Fibroblast of skin of left biceps (primary cell): Measurements from ENCODE around the gene PRDM16.

ENCODE experiments used
- DNase-seq, 2 experiments: peaks; one replicate each; pipeline ENCODE4 v3.0.0-alpha.2; 2013; ENCODE audit warnings: low read depth in 2 of 2

PRDM16 gene

DNA sequence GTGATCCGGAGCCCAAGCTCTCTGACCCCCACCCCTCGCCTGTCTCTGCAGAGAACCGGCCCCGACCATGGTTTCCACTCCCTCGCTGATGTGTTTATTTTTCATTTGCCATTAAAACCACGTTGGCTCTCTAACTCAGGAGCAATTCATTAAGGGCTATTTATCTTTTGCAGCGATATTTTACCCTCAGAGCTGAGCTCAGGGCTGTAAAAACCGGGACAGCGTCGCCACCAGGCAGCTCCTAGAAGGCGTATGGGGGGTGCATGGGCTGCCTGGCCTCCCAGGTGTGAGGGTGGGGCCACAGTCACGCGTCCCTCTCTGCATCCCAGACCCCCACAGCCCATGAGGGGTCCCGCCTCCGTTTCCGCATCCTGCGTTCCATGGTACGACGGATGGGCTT is 71.4 kb downstream of the PRDM16 start:
- no peak for DNase-seq

DNA sequence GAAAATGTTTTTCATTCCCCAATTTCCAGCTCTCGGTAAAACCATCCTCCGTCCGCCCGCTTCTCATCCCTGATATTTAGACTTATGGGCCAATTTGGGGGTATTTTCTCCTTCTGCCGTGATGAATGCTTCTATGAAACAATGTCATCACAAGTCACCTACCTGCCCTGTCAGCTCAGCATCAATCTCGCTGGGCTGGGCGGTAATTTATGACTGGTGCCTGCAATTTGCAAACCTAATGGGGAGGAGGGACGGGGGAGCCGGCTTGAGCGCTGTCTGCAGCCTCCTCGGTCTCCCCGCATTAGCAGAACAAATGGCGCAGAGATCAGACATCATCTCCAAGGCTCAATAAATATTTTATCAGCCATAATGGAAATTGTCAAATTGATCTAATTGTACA is 72.1 kb downstream of the PRDM16 start:
- no peak for DNase-seq

DNA sequence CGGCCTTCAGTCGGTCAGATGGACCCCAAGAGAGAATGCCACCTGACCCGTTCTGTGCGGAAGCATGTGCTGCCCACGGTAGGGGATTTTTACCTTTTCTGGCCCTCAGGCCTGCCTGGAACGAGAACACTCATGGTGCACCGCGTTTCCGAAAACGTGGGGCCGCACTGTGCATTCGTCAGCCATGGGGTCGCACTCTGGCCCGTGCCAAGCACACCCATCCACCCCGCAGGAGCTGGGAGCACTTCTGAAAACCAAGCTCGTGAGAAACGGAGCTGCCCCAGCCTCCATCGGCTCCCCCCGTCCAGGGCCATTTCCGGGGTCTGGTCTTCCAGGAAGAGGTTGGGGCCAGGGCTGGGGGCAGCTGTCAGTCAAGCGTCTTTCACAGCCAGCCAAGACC is 72.8 kb downstream of the PRDM16 start:
- no peak for DNase-seq

DNA sequence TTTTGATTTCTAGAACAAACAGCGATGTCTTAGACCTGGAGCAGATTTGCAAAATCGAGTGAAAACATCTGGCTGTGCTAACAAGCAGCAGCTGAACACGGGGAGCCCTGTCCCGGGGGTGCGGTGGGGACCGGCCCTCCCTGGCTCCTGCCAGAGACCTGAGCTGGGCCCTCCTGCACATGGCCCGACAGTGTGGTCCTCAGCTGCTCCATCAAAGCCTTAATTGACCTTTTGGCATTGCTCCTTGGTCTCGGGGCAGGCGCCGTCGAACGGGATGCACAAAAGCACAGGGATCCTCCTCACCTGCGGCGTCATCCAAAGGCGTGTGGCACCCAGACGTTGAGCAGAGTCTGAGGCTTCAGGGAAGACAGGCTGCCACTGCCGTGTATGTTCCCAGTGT is 73.2 kb downstream of the PRDM16 start:
- no peak for DNase-seq

DNA sequence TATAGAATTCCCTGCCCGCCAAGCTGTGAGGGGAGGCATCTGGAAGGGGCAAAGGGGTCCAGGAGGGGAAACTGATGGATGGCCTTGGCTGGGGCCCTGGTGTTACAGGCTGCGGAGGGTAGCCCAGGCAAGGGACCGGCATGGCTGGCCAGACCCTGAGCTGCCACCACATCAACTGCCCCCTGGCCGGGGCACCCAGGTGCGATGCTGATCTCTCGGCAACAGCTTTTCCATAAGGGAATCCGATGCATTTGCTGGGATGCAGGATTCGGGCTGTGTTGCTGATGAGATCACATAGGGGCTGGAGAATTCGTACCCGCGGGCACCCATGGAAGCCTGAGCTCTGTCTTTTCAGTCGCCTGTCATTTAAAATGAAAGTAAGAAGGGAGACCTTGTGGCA is 73.7 kb downstream of the PRDM16 start:
- DNase-seq, result no peak

DNA sequence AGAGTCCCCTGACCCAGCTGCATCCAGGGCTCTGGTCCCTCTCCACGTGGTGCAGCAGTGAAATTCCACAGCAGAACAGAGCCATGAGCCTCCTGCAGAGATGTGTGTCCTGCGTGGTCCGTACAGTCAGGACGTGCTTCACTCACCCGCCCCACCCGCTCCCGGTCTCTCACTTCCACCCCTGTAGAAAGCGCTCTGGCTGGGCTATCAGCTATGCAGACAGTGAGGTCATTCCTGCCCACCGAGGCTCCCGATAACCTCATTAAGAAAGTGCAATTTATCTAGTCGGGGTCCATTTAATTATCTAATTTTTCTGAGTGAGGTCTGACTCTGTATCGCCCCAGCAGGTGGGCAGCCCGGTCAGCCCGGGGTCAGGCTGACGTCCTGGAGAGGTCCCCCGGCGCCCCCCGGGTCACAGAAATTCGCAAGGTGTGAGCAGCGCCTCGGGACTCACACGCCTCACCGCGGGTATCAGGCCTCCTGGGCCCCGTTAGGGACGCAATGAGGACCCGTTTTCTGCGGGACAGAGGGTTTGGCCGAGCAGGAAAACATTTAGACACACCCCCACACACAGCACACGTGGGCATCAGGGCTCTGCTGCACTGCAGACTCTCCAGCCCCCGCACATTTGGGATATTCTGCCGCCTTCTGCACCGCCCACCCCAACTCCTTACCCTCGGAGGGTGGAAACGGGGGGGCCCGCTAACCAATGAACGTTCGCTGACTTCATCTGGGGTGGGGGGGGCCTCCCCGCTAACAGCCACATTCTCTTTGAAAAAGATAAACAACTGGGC is 76.7 kb downstream of the PRDM16 start:
- DNase-seq, result no peak

DNA sequence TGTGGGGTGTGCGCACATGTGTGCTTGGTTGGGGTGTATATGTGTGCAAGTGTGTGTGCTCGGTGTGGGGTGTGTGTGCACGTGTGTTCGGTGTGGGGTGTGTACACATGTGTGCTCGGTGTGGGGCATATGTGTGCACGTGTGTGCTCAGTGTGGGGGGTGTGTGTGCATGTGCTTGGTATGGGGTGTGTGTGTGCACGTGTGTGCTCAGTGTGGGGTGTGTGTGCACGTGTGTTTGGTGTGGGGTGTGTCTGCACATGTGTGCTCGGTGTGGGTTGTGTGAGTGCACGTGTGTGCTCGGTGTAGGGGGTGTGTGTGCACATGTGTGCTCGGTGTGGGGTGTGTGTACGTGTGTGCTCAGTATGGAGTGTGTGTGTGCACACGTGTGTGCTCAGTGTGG is 77.5 kb downstream of the PRDM16 start:
- no peak for DNase-seq

DNA sequence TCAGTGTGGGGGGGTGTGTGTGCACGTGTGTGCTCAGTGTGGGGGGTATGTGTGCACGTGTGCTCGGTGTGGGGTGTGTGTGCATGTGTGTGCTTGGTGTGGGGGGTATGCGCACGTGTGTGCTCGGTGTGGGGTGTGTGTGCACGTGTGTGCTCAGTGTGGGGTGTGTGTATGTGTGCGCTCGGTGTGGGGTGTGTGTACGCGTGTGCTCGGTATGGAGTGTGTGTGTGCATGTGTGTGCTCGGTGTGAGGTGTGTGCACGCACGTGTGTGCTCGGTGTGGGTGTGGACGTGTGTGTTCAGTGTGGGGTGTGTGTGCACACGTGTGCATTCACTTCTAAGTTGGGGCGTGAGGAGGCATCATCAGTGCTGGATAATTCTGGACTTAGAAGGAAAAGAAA is 77.9 kb downstream of the PRDM16 start:
- DNase-seq, result no peak

DNA sequence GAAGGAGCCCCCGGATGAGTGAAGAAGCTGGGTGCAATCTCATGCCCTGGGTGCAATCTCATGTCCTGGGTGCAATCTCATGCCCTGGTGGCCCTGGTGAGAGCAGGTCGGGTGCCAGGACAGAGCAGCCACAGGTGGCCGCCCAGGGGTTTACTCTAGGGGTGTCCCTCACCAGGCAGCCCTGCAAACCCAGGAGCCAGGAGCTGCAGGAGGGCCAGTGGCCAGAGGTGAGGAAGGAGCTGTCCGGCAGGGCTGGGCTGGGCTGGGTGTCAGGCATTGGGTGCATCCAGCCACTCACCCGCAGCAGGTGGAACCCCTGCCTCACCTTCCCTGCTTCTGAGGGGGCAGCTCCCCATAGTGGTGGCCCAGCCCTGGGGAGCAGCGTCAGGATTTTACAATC is 79.2 kb downstream of the PRDM16 start:
- no peak for DNase-seq

DNA sequence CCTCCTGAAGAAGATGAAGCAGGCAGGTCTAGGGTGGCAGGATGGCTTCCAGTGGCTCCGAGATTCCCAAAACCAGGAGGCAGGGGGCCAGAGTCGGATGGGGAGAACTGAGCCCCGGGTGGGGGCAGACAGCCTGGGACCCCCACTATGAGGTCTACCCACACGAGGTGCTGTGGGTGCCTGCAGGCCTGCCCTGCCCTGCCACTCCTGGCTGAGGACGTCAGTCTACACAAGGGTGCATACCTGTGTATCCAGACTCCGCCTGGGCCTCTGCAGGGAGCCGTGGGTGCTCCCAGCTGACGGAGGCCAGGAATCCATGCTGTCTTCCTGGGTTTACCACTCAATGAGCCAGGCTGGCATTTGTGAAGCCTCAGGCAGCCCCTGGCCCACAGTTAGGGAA is 80.3 kb downstream of the PRDM16 start:
- DNase-seq, result no peak

DNA sequence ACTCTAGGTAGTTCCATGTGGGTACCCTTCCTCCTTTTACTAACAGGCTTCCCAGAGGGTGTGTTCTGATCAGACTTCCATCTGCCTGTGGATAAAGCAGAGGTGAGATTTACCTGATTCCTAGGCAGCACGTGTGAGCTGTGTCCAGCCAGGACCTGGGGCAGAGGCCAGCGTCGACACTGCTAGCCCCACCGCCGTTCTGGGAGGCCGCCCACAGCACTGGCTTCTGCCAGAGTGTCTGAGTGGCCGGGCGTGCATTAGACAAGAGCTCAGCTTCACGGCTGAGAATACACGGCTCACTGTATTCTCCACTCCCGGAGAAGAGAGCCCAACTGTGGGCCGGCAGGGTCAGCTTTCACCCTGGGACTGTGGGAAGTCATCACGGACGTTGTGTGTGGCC is 82.5 kb downstream of the PRDM16 start:
- DNase-seq, result no peak

DNA sequence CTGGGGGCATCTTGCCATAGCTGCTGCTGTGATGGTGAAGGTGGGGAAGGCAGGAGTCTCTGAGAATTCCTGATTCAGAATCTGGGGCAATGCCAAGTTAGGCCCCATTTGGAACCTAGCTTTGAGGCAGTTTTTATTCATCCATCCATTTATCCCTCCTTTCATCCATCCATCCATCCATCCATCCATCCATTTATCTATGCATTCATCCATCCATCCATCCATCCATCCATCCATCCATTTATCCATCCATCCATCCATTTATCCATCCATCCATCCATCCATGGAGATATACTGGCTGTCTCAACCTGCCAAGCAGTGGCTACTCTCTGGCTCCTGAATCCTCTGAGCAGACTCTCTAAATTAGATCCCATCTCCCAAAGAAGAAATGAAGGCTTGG is 83.1 kb downstream of the PRDM16 start:
- DNase-seq, result no peak

DNA sequence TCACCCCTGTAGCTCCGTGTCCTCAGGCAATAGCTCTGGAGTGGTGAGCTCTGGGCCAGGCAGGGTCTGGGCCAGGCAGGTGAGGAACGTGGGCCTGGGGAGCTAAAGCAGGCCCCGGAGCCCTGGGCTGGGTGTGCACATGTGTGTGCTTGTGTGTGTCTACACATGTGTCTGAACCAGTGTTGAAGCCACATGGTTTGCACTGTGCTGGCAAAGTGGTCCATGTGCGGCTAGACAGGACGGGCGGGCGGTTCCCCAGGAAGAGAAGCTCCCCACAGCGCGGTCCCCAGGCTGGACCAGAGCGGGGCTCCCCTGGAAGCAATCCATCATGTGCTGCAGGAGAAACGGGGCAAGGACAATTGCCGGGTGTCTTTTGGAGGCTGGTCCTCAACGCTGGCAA is 84.2 kb downstream of the PRDM16 start:
- DNase-seq, result no peak

DNA sequence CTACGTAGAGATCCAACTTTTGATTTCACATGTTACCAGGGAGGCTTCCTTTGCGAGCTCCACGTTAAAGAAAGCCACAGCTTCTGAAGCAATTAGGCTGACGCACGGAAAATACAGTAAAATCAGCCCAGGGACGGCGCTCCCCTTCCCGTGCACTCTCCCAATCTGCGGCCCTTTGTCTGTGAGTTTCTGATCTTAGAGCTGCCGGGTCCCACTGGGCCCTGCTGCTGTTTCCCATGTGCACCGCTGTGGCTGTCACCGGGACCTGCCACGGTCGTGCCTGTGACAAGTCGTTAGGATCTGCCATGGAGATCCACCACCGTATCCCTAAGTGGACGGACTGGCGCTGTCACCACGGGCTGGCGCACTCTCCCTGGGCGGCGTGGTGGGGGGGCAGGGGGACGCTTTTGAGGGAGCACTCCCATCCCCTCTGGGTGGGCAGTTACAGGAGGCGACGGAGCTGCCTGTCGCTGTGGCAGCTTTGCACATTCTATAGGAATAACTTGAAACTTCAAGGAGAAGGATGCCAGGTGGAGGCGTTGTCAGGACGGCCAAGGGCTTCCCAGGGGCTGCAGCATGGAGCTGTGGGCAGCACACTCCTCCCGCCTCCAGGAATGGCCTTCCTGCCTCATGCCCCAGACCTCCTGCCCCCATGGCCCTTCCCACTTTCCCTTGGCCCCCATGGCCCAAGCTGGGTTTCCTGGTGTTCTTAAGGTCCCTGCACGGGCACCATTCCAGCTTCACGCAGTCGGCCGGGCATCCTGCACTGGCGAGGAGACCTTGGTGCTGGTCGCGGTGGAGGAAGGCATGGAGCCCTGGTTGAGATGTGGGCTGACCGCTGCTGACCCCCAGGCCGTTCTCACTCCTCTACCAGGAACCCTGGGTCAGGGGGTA is 85.1 kb downstream of the PRDM16 start:
- DNase-seq, result no peak

DNA sequence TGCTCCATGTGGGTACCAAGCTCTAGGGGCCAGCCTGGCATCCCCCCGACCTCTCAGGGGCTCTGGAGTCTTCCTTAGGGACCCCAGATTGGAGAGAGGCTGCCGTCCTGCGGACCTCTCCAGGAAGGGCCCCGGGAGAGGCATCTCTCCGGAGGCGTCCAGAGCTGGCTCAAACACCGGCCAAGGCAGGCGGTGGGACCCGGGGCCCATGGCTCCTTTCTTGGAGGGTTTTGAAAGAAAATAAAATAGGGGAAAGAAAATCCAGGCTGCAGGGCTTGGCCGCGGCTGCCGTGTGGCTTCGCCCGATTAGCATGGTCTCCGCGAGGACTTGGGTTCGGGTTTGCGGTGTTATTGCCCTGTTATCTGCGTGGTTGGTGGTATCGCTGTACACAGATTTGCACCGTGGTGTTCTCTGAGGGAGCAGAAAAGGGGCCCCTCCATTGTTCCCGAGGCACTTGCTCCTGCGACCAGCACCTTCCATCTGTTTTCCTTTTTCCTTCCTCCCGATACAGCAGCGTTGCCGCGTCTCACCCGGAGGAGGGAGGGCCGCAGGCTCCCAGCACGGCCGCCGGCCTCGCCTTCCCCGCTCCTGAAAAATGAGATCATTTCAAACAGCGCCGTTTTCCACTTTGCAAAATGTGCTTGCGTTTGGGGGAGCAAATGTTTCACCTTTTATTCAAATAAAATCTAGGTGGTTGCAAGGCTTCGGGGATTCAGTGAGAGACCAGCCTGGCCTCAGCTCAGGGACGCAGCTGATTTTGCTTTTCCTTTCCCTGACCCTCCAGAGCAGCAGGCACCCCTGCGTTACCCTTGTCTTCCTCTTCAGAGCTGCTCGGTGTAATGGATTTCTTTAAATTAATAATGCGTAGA is 86.3 kb downstream of the PRDM16 start:
- no peak for DNase-seq

DNA sequence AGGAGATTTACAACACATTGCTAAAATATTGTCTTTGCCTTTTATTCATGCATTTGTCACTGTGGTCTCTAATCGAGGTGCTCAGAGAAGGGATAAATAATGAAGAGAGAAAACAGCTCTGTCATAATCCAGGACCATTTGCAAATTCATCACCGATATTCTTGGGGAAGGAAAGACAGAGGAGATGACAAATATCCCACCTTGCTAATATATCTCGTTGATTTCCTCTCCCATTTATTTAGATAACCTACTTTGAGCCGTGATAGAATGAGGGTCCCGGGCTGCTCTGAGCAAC is 86.9 kb downstream of the PRDM16 start:
- no peak for DNase-seq

DNA sequence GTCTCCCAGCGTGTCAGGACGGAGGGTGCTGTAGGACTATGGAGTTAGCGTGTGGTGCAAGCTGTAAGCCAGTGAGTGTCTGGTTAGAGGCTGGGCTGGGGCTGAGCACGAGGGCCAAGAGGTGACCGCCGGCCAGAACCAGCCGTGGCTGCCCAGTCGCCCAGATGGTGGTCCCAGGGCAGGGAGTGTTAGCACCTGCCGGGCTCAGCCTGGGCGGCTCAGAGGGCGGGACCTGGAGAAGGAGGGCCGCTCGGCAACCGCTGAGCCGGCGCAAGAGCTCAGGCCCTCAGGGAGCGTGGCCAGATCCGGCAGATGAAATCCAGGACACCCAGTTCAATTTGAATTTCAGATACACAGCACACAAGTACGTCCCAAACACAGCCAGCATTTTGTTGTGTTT is 87.9 kb downstream of the PRDM16 start:
- DNase-seq, result no peak

DNA sequence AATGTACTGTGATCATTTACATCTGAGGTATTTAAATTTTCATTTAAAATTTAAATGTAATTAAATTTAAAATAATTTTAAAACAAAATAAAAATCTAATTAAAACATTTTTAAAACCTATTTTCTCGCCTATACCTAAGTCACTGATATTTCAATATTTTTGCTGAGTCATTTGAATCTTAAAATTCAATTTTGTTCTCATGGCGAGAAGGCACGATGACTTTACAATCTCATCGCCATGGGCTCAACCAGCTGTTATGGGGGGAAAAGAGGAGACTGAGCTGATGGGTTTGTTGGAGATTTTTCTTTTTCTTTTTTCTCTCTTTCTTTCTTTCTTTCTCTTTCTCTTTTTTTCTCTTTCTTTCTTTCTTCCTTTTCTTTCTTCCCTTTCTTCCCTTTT is 89.3 kb downstream of the PRDM16 start:
- DNase-seq, result no peak

DNA sequence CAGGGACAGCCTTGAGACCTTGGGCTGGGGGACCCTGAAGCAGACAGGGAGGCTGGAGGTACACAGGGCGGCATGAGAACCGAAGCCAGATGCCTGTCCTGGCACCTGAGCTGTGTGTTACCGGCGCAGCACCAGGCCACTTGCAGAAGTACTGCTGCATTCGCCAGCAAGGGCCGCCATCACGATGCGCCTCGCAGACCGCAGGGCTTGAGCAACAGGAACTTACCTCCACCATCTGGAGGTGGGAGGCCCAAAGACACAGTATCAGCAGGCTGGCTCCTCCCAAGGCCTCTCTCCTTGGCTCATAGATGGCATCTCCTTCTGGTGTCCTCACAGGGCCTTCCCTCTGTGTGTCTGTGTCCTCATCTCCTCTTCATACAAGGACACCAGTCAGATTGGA is 90.1 kb downstream of the PRDM16 start:
- no peak for DNase-seq

DNA sequence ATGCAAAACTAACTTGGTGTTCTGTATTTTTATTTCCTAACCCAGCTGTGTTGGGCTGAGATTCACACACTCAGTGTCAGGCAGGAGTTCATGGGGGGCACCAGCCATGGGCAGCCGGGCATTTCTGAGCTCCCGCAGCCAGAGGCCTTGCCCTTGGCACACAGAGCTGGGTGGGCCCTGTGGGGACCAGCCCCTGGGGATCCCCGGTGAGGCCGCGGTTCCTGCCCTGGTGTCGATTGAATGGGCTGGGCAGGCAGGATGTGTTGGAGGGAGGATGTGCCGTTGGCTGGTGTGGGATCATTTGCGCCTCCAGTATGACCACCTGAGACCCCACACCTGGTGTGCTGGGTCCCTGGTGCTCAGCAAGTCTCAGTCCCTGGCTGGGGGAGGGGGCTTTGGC is 91.0 kb downstream of the PRDM16 start:
- DNase-seq, result no peak

DNA sequence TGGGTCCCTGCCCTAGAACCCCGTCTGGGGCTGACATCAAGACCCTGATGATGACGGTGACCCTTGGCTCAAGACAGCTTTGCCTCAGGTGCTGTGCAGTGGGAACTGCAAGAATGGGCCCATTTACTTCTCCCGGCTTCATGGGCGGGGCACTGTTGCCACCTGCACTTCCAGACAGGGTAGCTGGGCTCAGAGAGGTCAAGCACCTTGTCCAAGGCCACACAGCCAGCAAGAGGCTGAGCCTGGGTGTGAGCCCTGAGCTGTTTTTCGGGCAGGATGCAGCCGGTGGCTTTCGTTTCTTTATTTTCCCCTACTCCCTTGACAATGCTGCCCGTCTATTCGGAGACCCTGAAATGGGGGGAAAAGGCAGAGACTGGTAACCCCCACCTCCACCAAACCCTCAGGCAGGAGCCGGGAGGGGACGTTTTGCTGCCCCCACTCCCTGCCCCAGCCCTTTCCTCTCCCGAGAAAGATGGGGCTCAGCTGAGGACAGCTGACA is 91.7 kb downstream of the PRDM16 start:
- no peak for DNase-seq

DNA sequence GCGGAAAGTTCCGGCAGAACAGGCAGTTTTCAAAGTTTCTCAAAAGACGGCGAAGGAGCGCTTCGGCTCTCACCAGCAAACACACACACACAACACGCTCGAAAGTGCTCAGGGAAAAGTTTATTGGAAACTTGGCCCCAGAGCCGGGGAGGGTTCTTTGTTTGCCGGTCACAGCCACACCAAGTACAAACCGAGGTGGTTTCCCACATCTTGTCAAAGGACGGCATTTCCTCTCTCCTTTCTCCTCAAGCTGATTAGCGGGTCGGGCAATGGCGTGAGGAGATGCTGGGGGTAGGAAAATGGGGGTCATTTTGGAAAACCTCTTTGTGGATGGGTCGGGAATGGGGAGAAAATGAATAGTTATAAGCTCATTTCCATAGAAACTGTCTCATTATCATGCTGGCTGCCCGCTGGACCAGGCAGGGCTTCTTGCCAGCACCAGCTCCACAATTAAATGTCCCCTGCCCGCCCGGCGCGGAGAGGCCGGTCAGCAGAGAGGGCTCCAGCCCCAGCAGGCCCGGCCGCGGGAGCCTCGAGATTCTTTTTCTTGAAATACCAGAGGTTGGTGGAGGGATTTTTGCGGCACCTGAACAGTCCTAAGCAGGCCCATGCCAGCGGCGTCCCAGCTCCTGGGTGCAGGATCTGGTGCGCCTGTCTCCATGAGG is 92.3 kb downstream of the PRDM16 start:
- DNase-seq, result no peak
